HEK293T (cell line): ENCODE results near the gene GDPGP1.

Experiments used
- ARNT ChIP-seq: fragments of 450-650 bp; IDR thresholded peaks from 2 replicates; pipeline ENCODE4 v1.6.1; 2017; ENCODE audit warnings: mild to moderate bottlenecking
- CTBP1 ChIP-seq: fragments of 450-650 bp; IDR thresholded peaks from 2 replicates; pipeline ENCODE4 v1.6.1; 2016; ENCODE audit warnings: borderline replicate concordance
- HDGF ChIP-seq: fragments of 450-650 bp; IDR thresholded peaks from 2 replicates; pipeline ENCODE4 v1.6.1; 2017; ENCODE audit warnings: antibody characterized with exemption, borderline replicate concordance
- NFRKB ChIP-seq: fragments of 450-650 bp; IDR thresholded peaks from 2 replicates; pipeline ENCODE4 v1.6.1; 2016; ENCODE audit warnings: mild to moderate bottlenecking, moderate library complexity

GRCh38 chr15:90184786-90185704 lies 49.0 kb upstream of the GDPGP1 start:
- TF ChIP-seq CTBP1 = no peak
- TF ChIP-seq NFRKB = no peak
- no peak for TF ChIP-seq HDGF
- no peak for TF ChIP-seq ARNT
